IgD-negative memory B cell (primary cell): ENCODE data around the gene CEP162. TPM values are rescaled to one million over a fixed set of nuclear protein-coding genes. Genes with fewer than 3 reads are reported as not detected.
A peak's percentile ranks its signal among the peaks of the same experiment; 100 is the strongest.
"Not testable (repeated sequence)": the region's sequence is repeated elsewhere in the genome, so short reads cannot be mapped to it uniquely, and the experiment has no call there.

Experiments
- H3K27ac Mint-ChIP-seq, 3 donors: one replicate each; pipeline ENCODE4 v1.8.0; 2020 to 2022; ENCODE audit warnings: mild to moderate bottlenecking in 3 of 3, mixed read lengths in 3 of 3, moderate library complexity in 1 of 3
- H3K27me3 Mint-ChIP-seq: one replicate; pipeline ENCODE4 v1.8.0; 2021; ENCODE audit warnings: mixed read lengths
- H3K36me3 Mint-ChIP-seq: one replicate; pipeline ENCODE4 v1.8.0; 2020; ENCODE audit warnings: mild to moderate bottlenecking, mixed read lengths
- H3K4me1 Mint-ChIP-seq, 3 donors: one replicate each; pipeline ENCODE4 v1.8.0; 2020 to 2022; ENCODE audit warnings: mixed read lengths in 3 of 3, mild to moderate bottlenecking in 1 of 3
- H3K4me3 Mint-ChIP-seq, 4 donors: one replicate each; pipeline ENCODE4 v1.8.0; 2020 to 2022; ENCODE audit warnings: mild to moderate bottlenecking in 4 of 4, mixed read lengths in 4 of 4, moderate library complexity in 3 of 4
- H3K9me3 Mint-ChIP-seq, 3 donors: one replicate each; pipeline ENCODE4 v1.8.0; 2020 to 2021; ENCODE audit warnings: mixed read lengths in 3 of 3, mild to moderate bottlenecking in 1 of 3
- polyA plus RNA-seq: library from polyadenylated mRNA; unstranded; fragments of 300-500 nt; fragmentation: Illumina TruSeq; gene quantifications from one replicate; pipeline ENCODE4 v1.2.3, GENCODE V29; 2021

Gene CEP162
- polyA plus RNA-seq, 1 donor from 2014 or later, result 7.1 TPM

DNA sequence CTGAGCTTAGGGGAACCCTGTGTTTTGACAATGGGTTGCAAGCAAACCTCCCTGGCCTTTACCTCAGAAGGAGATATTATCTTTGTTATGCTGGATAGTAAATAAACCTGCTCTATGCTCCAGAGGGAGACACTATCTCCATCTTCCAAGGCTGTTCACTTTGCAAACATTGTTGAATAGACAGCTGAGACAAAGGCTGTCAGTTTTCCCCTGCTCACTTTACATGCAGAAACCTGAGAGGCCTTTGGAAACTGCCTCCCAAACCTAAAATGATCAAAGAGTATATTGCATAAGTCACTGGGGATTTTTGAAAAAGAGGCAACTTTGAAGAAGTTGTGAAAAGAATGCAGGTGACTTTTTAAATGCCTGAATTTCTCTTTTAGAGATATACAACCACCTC is 132.3 kb downstream of the CEP162 start:
- no peak overlapping the region for H3K27ac Mint-ChIP-seq
- H3K27me3 Mint-ChIP-seq, result peaks cover 1% of the 10 kb centered on the region
- no peak overlapping the region for H3K4me3 Mint-ChIP-seq
- H3K4me1 Mint-ChIP-seq, result peaks cover 0 to 7% (median 3%) of the 10 kb centered on the region in 3 donors
- no peaks in the 10 kb centered on the region for H3K36me3 Mint-ChIP-seq
- H3K9me3 Mint-ChIP-seq, result peaks cover 0 to 1% (median 0%) of the 10 kb centered on the region in 3 donors

DNA sequence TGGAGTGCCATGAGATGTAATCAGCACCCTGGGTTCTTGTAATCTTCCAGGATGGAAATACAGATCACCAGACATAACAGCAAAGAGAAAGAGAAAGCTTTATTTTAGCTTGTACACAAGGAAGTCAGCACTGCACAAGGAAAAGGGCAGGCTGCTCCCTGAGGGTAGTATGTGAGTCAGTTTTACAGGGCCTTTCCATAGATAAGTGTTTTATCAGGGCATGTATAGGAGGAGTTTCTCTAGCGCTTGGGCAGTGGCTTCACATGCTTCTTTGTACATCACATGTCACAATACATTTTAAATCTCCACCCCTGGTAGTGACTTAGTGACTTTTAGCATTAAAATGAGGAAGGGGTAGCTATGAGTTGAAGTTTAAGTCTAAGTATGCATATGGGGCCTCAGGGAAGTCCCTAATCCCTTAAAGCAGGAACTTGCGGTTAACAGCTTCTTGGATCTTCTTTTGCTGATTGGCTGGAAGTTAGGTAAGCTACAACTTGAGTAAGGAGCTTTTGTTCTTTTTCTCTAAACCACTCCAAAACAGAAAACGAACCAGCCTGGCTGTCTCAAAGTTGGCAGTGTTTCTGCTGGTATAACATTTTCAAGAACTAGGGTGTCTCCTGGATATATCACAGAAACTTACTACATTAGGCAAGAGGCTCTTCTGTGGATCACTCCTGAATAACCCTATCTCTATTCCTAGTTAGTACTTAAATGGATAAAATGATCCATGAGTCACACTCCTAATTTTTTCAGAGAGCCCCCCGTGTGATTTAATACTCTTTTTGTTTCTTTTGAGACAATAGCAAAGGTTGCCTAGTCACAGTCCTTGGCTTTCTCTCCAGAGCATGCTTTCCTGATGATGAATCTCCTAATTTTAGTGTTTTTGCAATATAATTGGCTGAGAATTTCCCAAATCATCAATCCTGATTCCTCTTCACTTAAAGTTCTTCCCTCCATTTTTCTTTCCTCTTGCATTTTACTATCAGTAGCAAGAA is 133.7 kb downstream of the CEP162 start:
- Mint-ChIP-seq H3K4me3 (no peak overlapping the region), H3K27ac (peak overlapping the region in 2 of 3 donors; percentile 8 to 10), H3K9me3 (peaks cover 0 to 3% (median 0%) of the 10 kb centered on the region in 3 donors), H3K36me3 (no peaks in the 10 kb centered on the region), H3K4me1 (peaks cover 0 to 7% (median 3%) of the 10 kb centered on the region in 3 donors), H3K27me3 (no peaks in the 10 kb centered on the region)

DNA sequence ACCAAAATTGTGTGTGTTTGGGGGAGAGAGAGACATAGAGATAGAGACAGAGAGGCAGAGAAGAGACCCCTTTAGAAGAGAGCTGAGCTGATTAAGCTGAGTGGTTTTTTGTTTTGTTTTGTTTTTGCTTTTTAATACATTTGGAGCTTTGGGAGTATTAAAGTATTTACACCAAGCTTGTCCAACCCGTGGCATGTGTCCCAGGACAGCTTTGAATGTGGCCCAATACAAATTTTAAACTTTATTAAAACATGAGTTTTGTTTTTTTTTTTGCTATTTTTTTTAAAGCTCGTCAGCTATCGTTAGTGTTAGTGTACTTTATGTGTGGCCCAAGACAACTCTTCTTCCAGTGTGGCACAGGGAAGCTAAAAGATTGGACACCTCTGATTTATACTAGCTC is 137.9 kb downstream of the CEP162 start:
- Mint-ChIP-seq H3K4me3 (no peak overlapping the region), H3K9me3 (peaks cover 0 to 1% (median 0%) of the 10 kb centered on the region in 3 donors)

DNA sequence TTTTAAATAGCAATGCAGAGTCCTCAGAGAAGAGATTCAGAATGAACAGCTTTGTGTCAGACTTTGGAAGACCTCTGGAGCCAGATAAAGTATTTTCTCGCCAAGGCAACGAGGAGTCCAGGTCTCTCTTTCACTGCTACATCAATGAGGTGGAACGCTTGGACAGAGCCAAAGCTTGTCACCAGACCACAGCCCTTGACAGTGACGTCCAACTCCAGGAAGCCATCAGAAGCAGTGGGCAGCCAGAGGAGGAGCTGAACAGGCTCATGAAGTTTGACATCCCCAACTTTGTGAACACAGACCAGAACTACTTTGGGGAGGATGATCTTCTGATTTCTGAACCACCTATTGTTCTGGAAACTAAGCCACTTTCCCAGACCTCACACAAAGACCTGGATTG is 138.4 kb downstream of the CEP162 start:
- Mint-ChIP-seq H3K36me3 (no peaks in the 10 kb centered on the region), H3K9me3 (peaks cover 0 to 1% (median 0%) of the 10 kb centered on the region in 3 donors), H3K4me1 (peaks cover 0 to 7% (median 3%) of the 10 kb centered on the region in 3 donors), H3K4me3 (no peak overlapping the region), H3K27me3 (peaks cover 1% of the 10 kb centered on the region), H3K27ac (no peak overlapping the region)

More for the DNA sequence above, 137.9 kb downstream of the CEP162 start:
- peaks cover 1% of the 10 kb centered on the region for H3K27me3 Mint-ChIP-seq
- H3K4me1 Mint-ChIP-seq, result peaks cover 0 to 7% (median 3%) of the 10 kb centered on the region in 3 donors
- no peak overlapping the region for H3K27ac Mint-ChIP-seq
- no peaks in the 10 kb centered on the region for H3K36me3 Mint-ChIP-seq

DNA sequence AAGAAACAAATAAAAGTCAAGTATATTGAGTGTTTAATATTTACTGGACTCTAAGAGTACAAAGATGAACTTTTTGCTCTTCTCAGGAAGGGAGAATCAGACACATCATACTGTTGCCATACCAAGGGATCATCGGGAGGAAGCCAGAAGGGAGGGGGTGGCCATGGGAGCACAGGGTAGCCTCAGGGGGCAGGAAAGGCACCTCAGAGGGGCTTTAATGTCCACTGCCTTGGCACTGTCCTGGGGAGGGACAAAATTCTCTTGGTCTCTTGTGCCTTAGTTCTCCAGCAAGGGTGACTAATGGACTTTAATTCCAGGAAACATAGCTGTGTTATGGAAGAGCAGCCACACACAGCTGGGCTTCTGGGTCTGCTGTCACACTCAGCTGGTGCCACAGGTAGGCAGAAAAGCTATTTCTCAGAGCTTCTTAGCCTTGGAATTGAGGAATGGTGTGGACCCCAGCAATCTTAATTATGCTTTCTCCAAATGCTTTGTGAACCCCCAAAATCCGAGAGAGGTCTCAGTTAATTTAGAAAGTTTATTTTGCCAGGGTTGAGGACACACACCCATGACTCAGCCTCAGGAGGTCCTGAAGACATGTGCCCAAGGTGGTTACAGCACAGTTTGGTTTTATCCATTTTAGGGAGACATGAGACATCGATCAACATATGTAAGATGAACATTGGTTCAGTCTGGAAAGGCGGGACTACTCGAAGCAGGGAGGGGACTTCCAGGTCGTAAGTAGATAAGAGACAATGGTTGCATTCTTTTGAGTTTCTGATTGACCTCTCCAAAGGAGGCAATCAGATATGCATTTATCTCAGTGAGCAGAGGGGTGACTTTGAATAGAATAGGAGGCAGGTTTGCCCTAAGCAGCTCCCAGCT is 140.7 kb downstream of the CEP162 start:
- H3K4me1 Mint-ChIP-seq, result no peaks in the 10 kb centered on the region
- H3K4me3 Mint-ChIP-seq, result no peak overlapping the region
- H3K36me3 Mint-ChIP-seq, result no peaks in the 10 kb centered on the region
- peaks cover 0 to 1% (median under 1%) of the 10 kb centered on the region in 3 donors for H3K9me3 Mint-ChIP-seq
- H3K27me3 Mint-ChIP-seq, result peaks cover 6% of the 10 kb centered on the region
- no peak overlapping the region for H3K27ac Mint-ChIP-seq

DNA sequence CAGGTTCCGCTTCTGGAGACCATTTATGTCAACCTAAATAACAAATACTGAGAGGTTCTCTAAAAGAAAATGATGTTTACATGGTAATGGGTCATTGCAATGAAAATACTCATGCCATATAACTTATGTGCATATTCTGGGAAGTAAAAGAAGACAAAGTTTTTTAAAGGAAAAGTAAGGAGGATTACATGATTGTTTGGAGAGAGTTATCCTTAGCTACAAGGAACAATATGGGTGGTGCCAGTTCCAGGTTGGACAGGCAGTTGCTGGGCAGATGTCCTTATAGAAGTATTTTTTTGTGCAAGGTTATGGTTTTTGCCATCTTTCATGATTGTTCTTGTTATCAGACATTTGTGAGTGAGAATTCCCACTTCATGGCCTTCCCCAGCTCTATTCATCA is 141.4 kb downstream of the CEP162 start:
- H3K4me3 Mint-ChIP-seq, result no peak overlapping the region
- peaks cover 0 to 1% (median 1%) of the 10 kb centered on the region in 3 donors for H3K9me3 Mint-ChIP-seq
- H3K36me3 Mint-ChIP-seq, result no peaks in the 10 kb centered on the region
- H3K27ac Mint-ChIP-seq, result no peak overlapping the region
- H3K27me3 Mint-ChIP-seq, result peaks cover 6% of the 10 kb centered on the region
- no peaks in the 10 kb centered on the region for H3K4me1 Mint-ChIP-seq

DNA sequence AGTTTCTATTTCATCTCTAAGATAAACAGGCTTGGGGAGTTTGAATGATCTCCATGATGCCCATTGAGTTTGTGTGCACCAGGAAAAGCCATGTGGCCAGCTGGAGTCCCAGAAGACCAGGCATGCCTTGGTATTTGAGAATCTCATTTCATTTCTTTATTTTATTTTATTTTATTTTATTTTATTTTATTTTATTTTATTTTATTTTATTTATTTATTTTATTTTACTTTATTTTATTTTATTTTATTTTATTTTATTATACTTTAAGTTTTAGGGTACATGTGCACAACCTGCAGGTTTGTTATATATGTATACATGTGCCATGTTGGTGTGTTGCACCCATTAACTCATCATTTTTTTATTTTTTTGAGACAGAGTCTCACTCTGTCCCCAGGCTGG is 142.7 kb downstream of the CEP162 start:
- not testable (repeated sequence) for H3K9me3 Mint-ChIP-seq, H3K36me3 Mint-ChIP-seq, H3K4me3 Mint-ChIP-seq, H3K27ac Mint-ChIP-seq, H3K27me3 Mint-ChIP-seq, H3K4me1 Mint-ChIP-seq

DNA sequence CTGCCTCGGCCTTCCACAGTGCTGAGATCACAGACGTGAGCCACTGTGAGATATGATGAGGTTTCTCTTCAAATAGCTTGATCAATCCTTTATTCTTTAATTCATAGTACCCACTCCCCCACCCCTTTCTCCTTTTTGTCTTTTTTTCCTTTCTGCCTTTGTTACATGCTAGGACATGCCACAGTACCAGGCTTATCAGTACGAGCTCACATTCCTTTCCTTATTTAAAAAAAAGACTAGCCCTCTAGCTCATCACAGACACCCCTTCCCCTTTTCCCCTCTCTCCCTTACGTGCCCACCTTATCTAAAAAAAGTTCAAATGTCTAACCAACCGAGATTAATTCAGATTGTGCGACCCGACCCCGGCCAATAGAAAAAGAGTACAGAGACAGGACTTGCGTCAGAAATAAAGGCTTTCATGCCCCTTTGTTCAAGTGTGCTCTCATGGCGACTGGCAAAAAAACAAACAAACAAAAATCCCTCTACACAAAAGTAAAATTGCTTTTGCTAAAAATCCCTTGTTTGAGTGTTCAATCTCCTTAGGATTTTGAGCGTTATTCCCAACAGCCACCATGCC is 144.7 kb downstream of the CEP162 start:
- Mint-ChIP-seq H3K27me3 (peaks cover 9% of the 10 kb centered on the region), H3K36me3 (no peaks in the 10 kb centered on the region), H3K27ac (no peak overlapping the region), H3K9me3 (peaks cover 0 to 1% (median 0%) of the 10 kb centered on the region in 3 donors), H3K4me3 (no peak overlapping the region), H3K4me1 (no peaks in the 10 kb centered on the region)

DNA sequence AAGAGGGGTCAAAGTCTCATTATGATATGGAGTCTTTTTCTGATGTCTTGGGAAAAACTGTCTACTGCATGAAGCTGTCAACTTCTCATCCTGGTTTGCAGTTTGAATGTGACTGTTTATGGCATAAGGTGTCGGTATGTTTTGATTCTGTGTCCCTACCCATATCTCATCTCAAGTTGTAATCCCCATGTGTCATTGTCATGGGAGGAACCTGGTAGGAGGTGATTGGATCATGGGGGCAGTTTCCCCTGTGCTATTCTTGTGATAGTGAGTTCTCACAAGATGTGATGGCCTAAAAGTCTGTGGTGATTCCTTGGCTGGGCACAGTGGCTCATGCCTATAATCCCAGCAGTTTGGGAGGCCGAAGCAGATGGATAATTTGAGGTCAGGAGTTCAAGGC is 146.2 kb downstream of the CEP162 start:
- H3K9me3 Mint-ChIP-seq, result peaks cover 0 to 1% (median 0%) of the 10 kb centered on the region in 3 donors
- H3K4me3 Mint-ChIP-seq, result no peak overlapping the region
- H3K27ac Mint-ChIP-seq, result no peak overlapping the region
- H3K27me3 Mint-ChIP-seq, result peaks cover 8% of the 10 kb centered on the region
- H3K36me3 Mint-ChIP-seq, result no peaks in the 10 kb centered on the region
- no peaks in the 10 kb centered on the region for H3K4me1 Mint-ChIP-seq

DNA sequence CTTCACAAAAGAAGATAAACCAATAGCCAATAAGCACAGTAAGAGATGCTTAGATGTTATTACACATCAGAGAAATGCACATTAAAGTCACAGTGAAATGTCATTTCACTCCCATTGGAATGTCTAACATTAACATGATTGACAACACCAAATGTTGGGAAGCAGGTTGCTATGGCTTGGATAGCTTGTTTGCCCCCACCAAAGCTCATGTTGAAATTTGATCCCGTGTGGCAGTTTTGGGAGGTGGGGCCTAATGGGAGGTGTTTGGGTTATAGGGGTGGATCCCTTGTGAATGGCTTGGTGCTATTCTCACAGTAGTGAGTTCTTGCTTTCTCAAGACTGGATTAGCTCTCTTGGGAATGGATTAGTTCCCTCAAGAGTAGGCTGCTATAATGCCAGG is 149.1 kb downstream of the CEP162 start:
- Mint-ChIP-seq H3K9me3 (peaks cover 0 to 2% (median 1%) of the 10 kb centered on the region in 3 donors), H3K36me3 (no peaks in the 10 kb centered on the region), H3K4me1 (no peaks in the 10 kb centered on the region), H3K27me3 (peaks cover 8% of the 10 kb centered on the region), H3K4me3 (no peak overlapping the region), H3K27ac (no peak overlapping the region)

DNA sequence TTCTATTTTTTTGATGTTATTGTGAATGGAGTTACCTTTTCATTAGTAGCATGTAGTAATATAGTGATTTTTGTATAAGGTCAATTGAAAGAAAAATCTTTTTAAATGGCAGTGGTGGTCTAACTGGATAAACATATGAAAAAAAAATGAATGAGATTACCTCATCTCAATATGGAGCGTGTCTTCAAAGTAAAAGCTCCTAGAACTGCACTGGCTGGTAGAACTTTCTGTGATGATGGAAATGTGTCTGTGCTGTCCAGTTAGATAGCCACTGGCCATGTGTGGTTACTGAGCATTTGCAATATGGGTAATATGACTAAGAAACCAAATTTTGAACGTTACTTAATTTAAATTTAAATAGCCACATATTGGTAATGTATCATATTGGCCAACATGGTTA is 149.8 kb downstream of the CEP162 start:
- no peaks in the 10 kb centered on the region for H3K36me3 Mint-ChIP-seq
- no peak overlapping the region for H3K27ac Mint-ChIP-seq
- H3K27me3 Mint-ChIP-seq, result peaks cover 5% of the 10 kb centered on the region
- no peaks in the 10 kb centered on the region for H3K4me1 Mint-ChIP-seq
- no peak overlapping the region for H3K4me3 Mint-ChIP-seq
- H3K9me3 Mint-ChIP-seq, result peaks cover 0 to 2% (median 1%) of the 10 kb centered on the region in 3 donors

DNA sequence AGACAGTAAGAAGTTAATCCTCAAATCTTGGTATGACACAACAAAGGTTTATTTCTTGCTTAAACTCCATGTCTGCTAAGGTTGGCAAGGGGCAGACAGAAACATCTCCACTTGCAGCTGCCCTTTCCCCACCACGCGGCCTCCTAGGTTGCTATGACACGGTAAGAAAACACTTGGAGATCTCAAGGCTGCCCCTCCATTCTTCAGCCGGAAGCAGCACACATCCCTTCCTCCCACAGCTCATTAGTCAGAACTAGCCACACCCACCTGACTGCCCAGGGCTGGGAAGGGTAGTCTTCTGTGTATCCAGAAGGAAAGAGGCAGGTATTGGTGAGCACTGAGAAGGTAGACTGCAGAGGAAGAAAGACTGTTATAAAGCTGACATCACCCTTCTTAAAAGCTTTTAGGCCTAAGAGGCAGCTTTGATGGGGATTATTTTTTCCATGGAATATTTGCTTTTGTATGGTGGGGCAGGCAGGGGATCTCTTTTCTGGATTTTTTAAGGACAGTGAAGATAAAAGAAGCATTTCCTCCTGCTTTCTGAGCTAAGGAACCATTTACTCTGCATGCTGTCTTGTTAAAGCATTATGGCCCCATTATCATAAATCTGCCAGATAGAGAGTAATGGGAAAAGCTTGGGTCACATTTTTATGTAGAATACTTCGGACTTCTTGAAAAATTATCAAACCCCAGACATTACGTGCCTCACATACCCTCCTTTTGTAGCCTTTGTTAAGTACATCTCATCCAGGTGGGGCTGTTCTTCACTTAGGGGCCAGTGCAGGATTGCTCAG is 152.3 kb downstream of the CEP162 start:
- no peaks in the 10 kb centered on the region for H3K4me1 Mint-ChIP-seq
- H3K4me3 Mint-ChIP-seq, result no peak overlapping the region
- peaks cover 6% of the 10 kb centered on the region for H3K27me3 Mint-ChIP-seq
- H3K27ac Mint-ChIP-seq, result no peak overlapping the region
- H3K36me3 Mint-ChIP-seq, result no peaks in the 10 kb centered on the region
- peaks cover 2 to 3% (median 2%) of the 10 kb centered on the region in 3 donors for H3K9me3 Mint-ChIP-seq
